HG03108 (cell line): Measurements from ENCODE around the gene PTTG1IP.

Experiments
- ATAC-seq: cut with Tn5 transposase; IDR thresholded peaks from one replicate; pipeline ENCODE4 v1.9.1; 2021; ENCODE audit warnings: moderate library complexity; ENCODE audit not compliant: unreplicated experiment

Gene PTTG1IP

GRCh38 chr21:44813149-44813548, 60.3 kb downstream of the PTTG1IP start:
- no peak for ATAC-seq

DNA sequence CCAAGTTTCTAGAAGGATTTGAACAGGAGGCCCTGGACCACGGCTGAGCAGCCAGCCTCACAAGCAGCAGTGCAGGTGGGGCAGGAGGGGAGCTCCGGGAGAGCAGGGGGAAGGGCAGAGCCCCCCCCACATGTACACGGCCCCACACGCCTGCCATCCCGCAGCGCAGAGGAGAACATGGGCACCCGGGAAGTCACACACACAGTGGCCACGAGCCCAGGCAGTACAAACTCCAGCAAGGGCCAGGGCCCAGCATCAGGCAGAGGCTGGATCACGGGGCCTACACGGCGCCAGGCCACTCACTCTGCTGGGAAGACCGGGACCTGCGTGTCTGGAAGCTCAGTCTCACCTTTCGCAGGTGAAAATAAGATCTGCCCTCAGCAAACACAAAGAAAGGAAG, 60.9 kb downstream of the PTTG1IP start:
- ATAC-seq: no peak

DNA sequence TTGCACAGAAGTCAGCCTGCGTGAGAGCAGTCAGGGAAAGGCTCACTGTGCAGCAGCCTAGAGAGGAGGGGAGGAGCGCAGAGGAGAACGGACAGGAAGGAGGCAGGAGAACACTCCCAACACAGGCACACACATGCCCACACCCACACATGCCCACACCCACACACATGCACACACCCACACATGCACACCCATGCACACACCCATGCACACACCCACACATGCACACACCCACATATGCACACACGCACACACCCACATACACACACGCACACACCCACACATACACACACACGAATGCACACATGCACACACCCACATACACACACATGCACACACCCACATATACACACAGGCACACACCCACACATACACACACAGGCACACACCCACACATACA, 62.7 kb downstream of the PTTG1IP start:
- no peak for ATAC-seq

DNA sequence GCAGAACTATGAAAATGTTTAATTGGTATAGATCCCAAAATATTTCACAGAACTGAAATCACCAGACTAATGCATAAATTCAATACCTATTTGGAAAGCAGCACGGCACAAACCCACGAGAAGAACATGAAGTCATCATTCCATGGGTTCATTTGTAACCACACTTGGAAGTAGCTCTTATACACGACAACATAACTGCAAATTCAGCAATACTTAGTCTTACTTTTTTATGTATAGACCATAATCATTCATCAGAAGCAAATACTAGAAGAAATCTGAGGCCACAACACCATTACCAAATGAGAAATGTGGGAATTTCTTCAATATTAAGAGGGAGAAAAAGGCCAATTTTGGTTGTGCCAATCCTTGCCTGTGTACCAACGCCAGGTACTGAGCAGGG, 67.6 kb downstream of the PTTG1IP start:
- no peak for ATAC-seq

- ATAC-seq: no peak
Observed at GRCh38 chr21:44805226-44805625, 68.3 kb downstream of the PTTG1IP start.

- ATAC-seq: no peak
Observed at GRCh38 chr21:44804762-44805161, 68.7 kb downstream of the PTTG1IP start.

- ATAC-seq: no peak
Observed at GRCh38 chr21:44803651-44804050, 69.8 kb downstream of the PTTG1IP start.

GRCh38 chr21:44802396-44803153, 70.9 kb downstream of the PTTG1IP start:
- ATAC-seq: peak; percentile 16

DNA sequence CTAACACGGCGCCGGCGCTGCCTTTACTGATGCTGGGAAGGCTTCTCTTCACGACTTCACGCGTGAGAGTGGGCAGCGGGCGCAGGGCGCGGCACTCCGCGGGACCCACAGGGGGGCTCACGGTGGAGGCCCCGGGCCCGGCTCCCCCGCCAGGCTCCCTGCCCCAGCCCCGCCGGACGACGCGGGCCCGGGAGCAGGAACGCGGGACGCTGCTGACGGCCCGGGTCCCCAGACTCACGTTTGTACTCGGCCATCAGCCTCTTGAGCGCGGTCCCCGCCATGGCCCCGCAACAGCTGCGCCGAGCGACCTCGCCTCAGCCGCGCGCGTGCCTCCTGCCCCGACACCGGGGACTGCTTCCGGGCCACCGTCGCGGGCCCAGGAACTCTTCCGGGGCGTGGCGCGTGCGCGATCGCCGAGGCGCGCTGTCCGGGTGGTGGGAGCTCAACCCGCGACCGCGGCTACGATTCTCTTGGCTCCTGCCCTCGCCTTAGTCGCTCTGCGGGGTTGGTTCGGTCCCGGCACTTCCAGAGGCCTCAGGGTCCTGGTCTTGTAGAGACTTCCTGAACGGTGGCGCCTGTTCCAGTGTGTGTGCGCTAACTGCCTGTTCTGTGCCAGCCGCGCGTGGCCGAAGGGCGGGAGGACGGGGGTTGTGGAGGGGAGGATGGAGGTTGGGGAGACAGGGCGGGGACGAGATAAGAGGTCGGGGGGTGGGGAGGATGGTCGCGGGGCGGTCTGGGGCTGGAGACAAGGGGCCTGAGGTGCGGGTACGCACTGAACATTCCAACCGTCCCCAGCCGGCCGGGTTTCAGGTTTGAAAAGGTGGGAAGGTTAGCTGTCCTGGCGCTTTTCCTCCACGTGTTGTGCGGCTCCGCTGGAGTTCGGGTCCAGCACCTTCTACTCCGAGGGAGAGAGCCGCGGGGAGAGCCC, 71.8 kb downstream of the PTTG1IP start, which contains the start of gene UBE2G2:
Gene UBE2G2, minus strand, starts transcription at position 353 of the 928 bp plus-strand sequence. Its CDS starts 72 bp downstream, at position 281.
- peak; percentile 74 for ATAC-seq

DNA sequence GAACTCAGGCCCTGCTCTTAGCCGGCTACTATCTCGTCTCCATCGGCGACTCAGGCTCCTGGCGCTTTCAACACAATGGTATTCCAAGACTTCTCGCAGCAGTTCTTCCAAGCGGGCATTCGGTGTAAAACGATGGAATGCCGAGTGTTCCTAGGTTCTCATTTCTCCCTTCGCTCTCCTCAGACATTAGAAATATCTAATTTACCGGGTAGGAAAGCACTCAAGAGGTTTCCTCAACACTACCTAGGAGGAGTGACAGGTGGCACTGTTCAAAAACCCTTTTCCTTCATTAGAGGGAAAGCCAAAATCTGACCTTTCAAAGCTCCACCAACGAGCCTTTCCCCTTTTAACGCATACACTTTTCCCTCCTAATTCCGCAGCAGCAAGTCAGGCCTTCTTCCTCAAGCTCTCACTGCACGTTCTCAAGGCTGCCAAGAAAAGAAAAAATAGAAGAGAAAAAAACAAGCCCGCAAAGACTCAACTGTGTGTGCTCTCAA, 72.5 kb downstream of the PTTG1IP start:
- ATAC-seq: no peak

GRCh38 chr21:44800103-44800502, 73.4 kb downstream of the PTTG1IP start:
- ATAC-seq: no peak

DNA sequence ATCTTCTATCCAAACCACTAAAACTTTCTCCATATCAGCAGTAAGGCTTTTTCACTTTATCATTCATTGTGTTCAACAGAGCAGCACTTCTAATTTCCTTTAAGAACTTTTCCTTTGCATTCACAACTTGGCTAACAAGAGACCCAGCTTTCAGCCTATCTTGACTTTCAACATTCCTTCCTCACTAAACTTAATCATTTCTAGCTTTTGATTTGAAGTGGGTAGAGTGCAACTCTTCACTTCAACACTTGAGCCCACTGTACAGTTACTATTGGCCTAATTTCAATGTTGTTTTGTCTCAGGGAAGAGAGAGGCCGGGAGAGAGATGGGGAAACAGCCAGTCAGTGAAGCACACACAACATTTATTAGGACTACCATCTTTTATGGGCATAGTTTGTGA, 73.8 kb downstream of the PTTG1IP start:
- ATAC-seq: no peak
